Stimulated activated CD4-positive, alpha-beta T cell treated with anti-CD3 and anti-CD28 coated beads, TNF-alpha, amount 100 ng/mL, for 1 hour (primary cell): Measurements from ENCODE around the gene RHOBTB3.

Source experiments
- DNase-seq, 3 donors: peaks; one replicate each; pipeline ENCODE4 v3.0.0-alpha.2; 2020; ENCODE audit warnings: low read depth in 3 of 3, low spot score in 1 of 3

RHOBTB3 gene

DNA sequence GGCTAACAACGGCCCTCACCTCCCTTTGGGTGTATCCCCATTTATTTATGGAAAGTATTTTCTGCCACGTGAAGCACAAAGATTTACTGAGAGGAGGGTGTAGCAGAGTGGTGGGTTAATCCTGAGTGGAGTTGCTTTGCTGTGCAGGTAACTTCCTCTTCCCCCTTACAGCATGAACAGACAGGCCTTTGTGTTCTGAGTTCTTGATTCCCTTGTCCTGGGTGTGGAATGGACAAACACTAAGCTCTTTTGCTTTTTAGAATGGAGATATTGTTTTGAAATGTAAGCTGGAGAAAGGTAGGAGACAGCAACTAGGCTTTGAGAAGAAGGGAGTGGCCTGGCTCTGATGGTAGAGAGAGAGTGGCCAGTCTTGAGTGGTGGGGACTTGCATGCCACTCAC, 108.5 kb downstream of the RHOBTB3 start:
- DNase-seq, result no peak

GRCh38 chr5:95840956-95841705, 110.0 kb downstream of the RHOBTB3 start:
- DNase-seq, result no peak

GRCh38 chr5:95841914-95842812, 111.0 kb downstream of the RHOBTB3 start:
- DNase-seq, result no peak

- peak in 1 of 3 donors; percentile 22 for DNase-seq
These were observed 111.9 kb downstream of the RHOBTB3 start for GRCh38 chr5:95842854-95843544.

DNA sequence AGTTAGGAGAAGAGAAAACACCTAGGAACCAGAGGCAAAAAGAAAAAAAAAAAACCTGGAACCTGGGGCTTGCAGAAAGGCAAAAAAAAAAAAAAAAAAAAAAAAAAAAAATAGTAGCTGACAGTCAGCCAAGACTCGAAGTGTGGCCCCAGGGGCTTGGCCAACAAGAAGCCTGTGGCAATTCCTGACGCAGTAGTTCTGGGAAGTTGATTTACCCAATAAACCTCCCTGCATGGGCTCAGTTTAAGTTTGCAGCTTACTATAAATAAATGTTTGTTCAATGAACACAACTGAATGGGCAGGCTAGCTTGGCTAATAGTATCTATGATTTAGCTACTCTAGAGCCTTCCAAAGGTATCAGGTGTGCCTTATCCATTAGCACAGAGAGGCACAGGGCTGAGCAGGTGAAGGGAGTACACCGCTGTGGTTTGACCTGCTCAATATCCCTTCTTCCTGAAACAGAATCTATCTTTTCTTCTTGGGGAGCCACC, 112.6 kb downstream of the RHOBTB3 start:
- DNase-seq, result no peak

GRCh38 chr5:95845391-95845790, 114.3 kb downstream of the RHOBTB3 start:
- no peak for DNase-seq
